K562 (cell line): ENCODE data around the gene CELSR1. TPM values are rescaled to one million over a fixed set of nuclear protein-coding genes. Genes with fewer than 3 reads are reported as not detected.

Experiments used
- ATAC-seq: fragments of 200-7000 bp; cut with Tn5 transposase; 3 replicates; pipeline ENCODE4 v1.9.1; 2020; ENCODE audit warnings: moderate library complexity
- BruUV-seq: library from RNA; stranded (reverse); fragments of 400-500 nt; replicated peaks from 2 replicates; lab custom pipeline; 2021; lab: Mats Ljungman, UMichigan
- CTCF ChIA-PET: fragments of 300-600 bp; formaldehyde crosslinking; extraction: SDS; loops from one replicate; lab custom pipeline; 2021; ENCODE audit warnings: low intra/inter-chr PET ratio; lab: Yijun Ruan, JAX
- POLR2A ChIA-PET: fragments of 300-600, 350-650 bp; sonication (Branson Sonifier 250); formaldehyde crosslinking; extraction: SDS; loops from one replicate; lab custom pipeline; 2021; ENCODE audit warnings: antibody characterized with exemption, inconsistent platforms; lab: Yijun Ruan, JAX
- DNase-seq, 4 experiments: peaks; one replicate each; pipeline versions ENCODE4 v3.0.0 to v3.0.0-alpha.2; 2011 to 2018; ENCODE audit warnings: low spot score in 3 of 4, mixed read lengths in 3 of 4; ENCODE audit errors: extremely low read depth in 1 of 4
- FAIRE-seq: peaks from 2 replicates; lab custom pipeline; 2011; peaks lifted over from hg19 to GRCh38; lab: Jason Lieb, UNC
- H2AFZ ChIP-seq: 2 replicates; pipeline ENCODE4 v1.6.0; 2011; ENCODE audit warnings: low read depth, low read length, control low read depth, inconsistent platforms
- H3K27ac ChIP-seq: fragments of 200-600 bp; 3 replicates; pipeline ENCODE4 v1.8.0; 2011; ENCODE audit warnings: low read depth, mild to moderate bottlenecking, control low read depth, inconsistent platforms, low read length, moderate library complexity, mixed read lengths; ENCODE audit errors: extremely low read depth
- H3K27me3 ChIP-seq, 2 experiments: fragments of 300-600 bp in 1 of 2; 2 replicates in 1 of 2; 3 replicates in 1 of 2; pipeline versions ENCODE4 v1.6.0 to v1.8.0; 2011; ENCODE audit warnings: inconsistent platforms in 2 of 2, low read length in 2 of 2, mild to moderate bottlenecking in 1 of 2, mixed read lengths in 1 of 2, moderate library complexity in 1 of 2; ENCODE audit not compliant: control insufficient read depth in 2 of 2, insufficient read depth in 2 of 2
- H3K36me3 ChIP-seq: fragments of 300-600 bp; 3 replicates; pipeline ENCODE4 v1.8.0; 2011; ENCODE audit warnings: mild to moderate bottlenecking, low read length, inconsistent platforms; ENCODE audit not compliant: control insufficient read depth, insufficient read depth
- H3K4me1 ChIP-seq, 2 experiments: fragments of 200-600 bp in 1 of 2; replicated peaks in 1 of 2; 2 replicates in 1 of 2; 3 replicates in 1 of 2; pipeline versions ENCODE4 v1.5.1 to v1.8.0; 2011; ENCODE audit warnings: inconsistent platforms in 2 of 2, low read length in 2 of 2, mild to moderate bottlenecking in 1 of 2, mixed read lengths in 1 of 2, moderate library complexity in 1 of 2; ENCODE audit not compliant: control insufficient read depth in 2 of 2, insufficient read depth in 2 of 2
- H3K4me2 ChIP-seq: 2 replicates; pipeline ENCODE4 v1.6.1; 2011; ENCODE audit warnings: low read length, control low read depth, inconsistent platforms, mixed read lengths; ENCODE audit not compliant: insufficient read depth
- H3K4me3 ChIP-seq: fragments of 200-600 bp; sonication (generic), shearing (Covaris generic); 2 replicates; pipeline ENCODE4 v1.5.1; 2016; ENCODE audit warnings: control low read depth, inconsistent platforms
- H3K79me2 ChIP-seq: fragments of 200-600 bp; 3 replicates; pipeline ENCODE4 v1.8.0; 2011; ENCODE audit warnings: low read length, inconsistent platforms; ENCODE audit not compliant: control insufficient read depth, insufficient read depth
- H3K9ac ChIP-seq, 2 experiments: 2 replicates each; pipeline versions ENCODE4 v1.6.0 to v1.6.1; 2011; ENCODE audit warnings: low read depth in 2 of 2, low read length in 2 of 2, control low read depth in 1 of 2, inconsistent platforms in 1 of 2, mild to moderate bottlenecking in 1 of 2, mixed read lengths in 1 of 2; ENCODE audit not compliant: insufficient read depth in 1 of 2
- H3K9me1 ChIP-seq: one replicate; pipeline ENCODE4 v1.6.0; 2011; ENCODE audit warnings: inconsistent platforms, mild to moderate bottlenecking, low read length, moderate library complexity; ENCODE audit not compliant: control insufficient read depth, insufficient read depth
- H3K9me3 ChIP-seq: replicated peaks from 2 replicates; pipeline ENCODE4 v1.5.1; 2011; ENCODE audit warnings: low read depth, low read length, inconsistent platforms; ENCODE audit not compliant: control insufficient read depth, insufficient read depth
- H4K20me1 ChIP-seq: replicated peaks from 2 replicates; pipeline ENCODE4 v1.6.1; 2011; ENCODE audit warnings: low read length, inconsistent platforms, mixed read lengths; ENCODE audit not compliant: control insufficient read depth, insufficient read depth
- GABPA ChIP-seq: fragments of 200-800 bp; sonication (Bioruptor generic); conservative IDR thresholded peaks from 2 replicates; pipeline ENCODE4 v1.6.1; 2016; ENCODE audit warnings: low read depth, missing genetic modification characterization, missing compliant biosample characterization
- LEF1 ChIP-seq: fragments of 450-650 bp; IDR thresholded peaks from 2 replicates; pipeline ENCODE4 v1.6.1; 2016; ENCODE audit warnings: mild to moderate bottlenecking
- MAFG ChIP-seq: fragments of 450-650 bp; conservative IDR thresholded peaks from 2 replicates; pipeline ENCODE4 v1.6.1; 2016; ENCODE audit warnings: missing genetic modification characterization, missing compliant biosample characterization
- MNT ChIP-seq, 2 experiments: fragments of 450-650 bp; conservative IDR thresholded peaks; 2 replicates each; pipeline ENCODE4 v1.6.1; 2017; ENCODE audit warnings: mild to moderate bottlenecking in 2 of 2, moderate library complexity in 2 of 2
- TCF7 ChIP-seq: sonication (generic); IDR thresholded peaks from 2 replicates; pipeline ENCODE4 v1.6.1; 2016; ENCODE audit warnings: antibody characterized with exemption, borderline replicate concordance
- WGBS: fragments of 100-300 bp; shearing (Covaris generic); methylation state at CpG from one replicate; pipeline ENCODE4 v1.1.6; 2016; ENCODE audit warnings: low coverage, mixed read lengths; ENCODE audit not compliant: insufficient coverage; ENCODE audit errors: missing lambda C conversion rate; 5-methylcytosine and 5-hydroxymethylcytosine counted together
- in situ Hi-C: fragments of 300-500 bp; cut with MboI; formaldehyde crosslinking; loops from 4 replicates; pipeline ENCODE4 v1.15.0; 2018; ENCODE audit warnings: inconsistent platforms, mixed read lengths
- intact Hi-C: fragments of 100-400 bp; cut with micrococcal nuclease; formaldehyde crosslinking; loops from 2 replicates; pipeline ENCODE4 v1.14.2; 2022
- polyA plus RNA-seq, 8 experiments: library from polyadenylated mRNA; depleted of rRNA in 4 of 8; stranded (reverse) in 5 of 8; unstranded in 3 of 8; fragments of >200 nt; fragmentation: Nextera tagmentation in 2 of 8; fragmentation: Illumina TruSeq in 1 of 8; extraction: Ambion mirVana in 2 of 8; extraction: Trizol in 1 of 8; gene quantifications; 2 replicates each; pipeline versions ENCODE4 v1.2.1 to v1.2.3, GENCODE V29; 2011 to 2014; ENCODE audit warnings: inconsistent platforms in 1 of 8, missing spikeins in 1 of 8
- total RNA-seq, 7 experiments: library from RNA; depleted of rRNA in 6 of 7; stranded (reverse); fragments of >200 nt in 6 of 7; fragmentation: Illumina TruSeq in 2 of 7; extraction: Trizol in 2 of 7; gene quantifications; 2 replicates each; pipeline versions ENCODE4 v1.2.1 to v1.2.3, GENCODE V29; 2011 to 2021; ENCODE audit warnings: low replicate concordance in 1 of 7

The CELSR1 gene
- total and polyA plus RNA-seq, 9 of the 15 experiments (the other 6 are each of a cell fraction or from before 2014, with no cell fraction given) = under 0.01 to 0.09 TPM; not detected in 7

- no peak overlapping the region for H3K4me2 ChIP-seq
- H3K4me3 ChIP-seq = no peak overlapping the region
- H2AFZ ChIP-seq = no peak overlapping the region
- intact Hi-C loops = no loop called here
- FAIRE-seq = no peak
- ATAC-seq = no peak
- H3K27me3 ChIP-seq = peaks cover 11 to 59% of the 10 kb centered on the region in 2 experiments; a peak in 3 of 5 replicates
- peaks cover 6% of the 10 kb centered on the region; the same call in 1 of the 2 replicates for H4K20me1 ChIP-seq
- no peaks in the 10 kb centered on the region for H3K9me3 ChIP-seq
- H3K79me2 ChIP-seq = no peaks in the 10 kb centered on the region
- H3K4me1 ChIP-seq = peaks cover 0 to 4% of the 10 kb centered on the region in 2 experiments; a peak in 1 of 5 replicates
- TF ChIP-seq MNT (conservative IDR thresholded peaks at IDR 0.05) (no peak), GABPA (tag) (no peak), LEF1 (no peak), MAFG (tag) (no peak), TCF7 (no peak)
- TF ChIP-seq, all 486 proteins: peak for 0
- ChIA-PET POLR2A (no interaction called here), CTCF (no interaction called here)
- WGBS = 2% methylated on average over 9 of the region's 15 CpGs
- Histone ChIP-seq H3K36me3 (no peaks in the 10 kb centered on the region), H3K9me1 (no peaks in the 10 kb centered on the region), H3K27ac (no peak overlapping the region), H3K9ac (no peak overlapping the region)
- no TSS peak for BruUV-seq
- in situ Hi-C loops = no loop called here
- DNase-seq = no peak
Observed at GRCh38 chr22:46443850-46444389, 93.5 kb downstream of the CELSR1 start.
